ENCODE results near the gene ENOX1.
"Not testable (repeated sequence)": the region's sequence is repeated elsewhere in the genome, so short reads cannot be mapped to it uniquely, and the experiment has no call there.

ENOX1 gene

GRCh38 chr13:43185226-43185625 is 601.5 kb downstream of the ENOX1 start:
- no peak for DNase-seq

DNA sequence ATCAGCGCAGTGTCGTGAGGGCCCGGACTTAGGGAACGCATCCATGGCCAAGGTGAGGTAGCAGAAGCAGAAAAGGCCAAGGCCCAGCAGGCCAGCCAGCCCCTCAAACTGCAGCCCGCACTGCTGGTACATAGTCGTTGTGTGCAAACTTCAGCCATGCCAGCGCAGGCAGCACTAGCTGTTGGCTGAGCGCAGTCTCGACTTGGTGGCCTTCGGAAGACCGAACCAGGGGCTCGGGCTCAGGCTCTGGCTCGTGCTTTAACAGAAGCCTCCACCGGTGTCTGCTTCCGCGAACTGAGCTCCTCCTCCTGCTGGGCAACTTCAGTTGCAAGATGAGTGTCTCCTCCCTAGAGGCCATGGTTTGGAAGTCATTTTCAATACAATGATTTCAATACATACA is 605.9 kb downstream of the ENOX1 start:
- DNase-seq, result no peak

DNA sequence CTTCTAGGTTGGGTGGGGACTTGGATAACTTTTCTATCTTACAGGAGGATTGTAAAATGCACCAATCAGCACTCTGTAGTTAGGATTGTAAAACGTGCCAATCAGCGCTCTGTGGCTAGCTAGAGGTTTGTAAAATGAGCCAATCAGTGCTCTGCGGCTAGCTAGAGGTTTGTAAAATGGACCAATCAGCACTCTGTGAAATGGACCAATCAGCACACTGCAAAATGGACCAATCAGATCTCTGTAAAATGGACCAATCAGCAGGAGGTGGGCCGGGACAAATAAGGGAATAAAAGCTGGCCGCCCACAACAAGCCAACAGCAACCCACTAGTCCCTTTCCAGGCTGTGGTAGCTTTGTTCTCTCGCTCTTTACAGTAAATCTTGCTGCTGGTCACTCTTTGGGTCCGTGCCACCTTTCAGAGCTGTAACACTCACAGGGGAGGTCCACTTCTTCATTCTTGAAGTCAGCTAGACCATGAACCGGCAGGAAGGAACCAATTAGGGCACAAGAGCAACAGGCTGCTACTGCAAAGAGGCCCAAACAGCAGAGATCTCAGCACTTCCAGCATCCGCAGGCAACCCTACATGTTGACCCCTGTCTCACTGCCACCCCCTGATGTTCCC is 606.6 kb downstream of the ENOX1 start:
- DNase-seq, result no peak

GRCh38 chr13:43171489-43171888 is 615.3 kb downstream of the ENOX1 start:
- no peak for DNase-seq

- DNase-seq, result peak; percentile 29 to 45
Measured at GRCh38 chr13:43170506-43170905, 616.3 kb downstream of the ENOX1 start.

DNA sequence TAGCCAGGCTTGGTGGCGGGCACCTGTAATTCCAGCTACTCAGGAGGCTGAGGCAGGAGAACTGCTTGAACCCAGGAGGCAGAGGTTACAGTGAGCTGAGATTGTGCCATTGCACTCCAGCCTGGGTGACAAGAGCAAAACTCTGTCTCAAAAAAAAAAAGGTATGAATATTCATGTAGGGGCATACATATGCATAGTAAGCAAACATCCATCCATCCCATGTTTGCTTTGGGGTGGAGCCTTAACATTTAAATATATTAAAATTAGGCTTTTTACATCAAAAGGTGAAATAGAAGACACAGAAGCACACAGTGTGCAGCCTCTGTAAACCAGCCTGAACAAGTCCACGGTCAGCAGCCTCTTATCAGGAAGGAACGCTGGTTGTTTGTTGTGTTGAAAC is 618.3 kb downstream of the ENOX1 start:
- DNase-seq, result not testable (repeated sequence)

- no peak for DNase-seq
Measured at GRCh38 chr13:43167731-43168130, 619.0 kb downstream of the ENOX1 start.

- DNase-seq, result no peak
Measured at GRCh38 chr13:43166644-43167457, 619.9 kb downstream of the ENOX1 start.
